CD8-positive, alpha-beta memory T cell (primary cell): ENCODE data around the gene CNTN5. TPM values are rescaled to one million over a fixed set of nuclear protein-coding genes. Genes with fewer than 3 reads are reported as not detected.

Experiments
- CTCF ChIA-PET: fragments of 350-600 bp; sonication (Branson Sonifier 250); formaldehyde crosslinking; loops from one replicate; lab custom pipeline; 2021; ENCODE audit warnings: antibody characterized with exemption; lab: Charles Lee
- POLR2A ChIA-PET: fragments of 350-600 bp; sonication (Branson Sonifier 250); formaldehyde crosslinking; loops from one replicate; lab custom pipeline; 2021; ENCODE audit warnings: antibody characterized with exemption; lab: Charles Lee
- DNase-seq, 5 donors: peaks; one replicate each; pipeline versions ENCODE4 v3.0.0 to v3.0.0-alpha.2; 2020 to 2022; ENCODE audit warnings: mixed read lengths in 1 of 5
- H3K27ac ChIP-seq: one replicate; pipeline ENCODE4 v1.7.0; 2013; ENCODE audit warnings: low read depth, mild to moderate bottlenecking, low read length, moderate library complexity
- H3K27me3 ChIP-seq: 2 replicates; pipeline ENCODE4 v1.7.0; 2013; ENCODE audit warnings: low read length, mild to moderate bottlenecking; ENCODE audit not compliant: insufficient read depth, poor library complexity, severe bottlenecking
- H3K36me3 ChIP-seq: 2 replicates; pipeline ENCODE4 v1.7.0; 2013; ENCODE audit warnings: mild to moderate bottlenecking, low read length, moderate library complexity; ENCODE audit not compliant: insufficient read depth
- H3K4me1 ChIP-seq: 2 replicates; pipeline ENCODE4 v1.7.0; 2013; ENCODE audit warnings: mild to moderate bottlenecking, low read length, moderate library complexity; ENCODE audit not compliant: insufficient read depth
- H3K4me3 ChIP-seq: 2 replicates; pipeline ENCODE4 v1.7.0; 2013; ENCODE audit warnings: mild to moderate bottlenecking, low read length
- H3K9me3 ChIP-seq: 2 replicates; pipeline ENCODE4 v1.7.0; 2013; ENCODE audit warnings: mild to moderate bottlenecking, low read length
- H3K27ac Mint-ChIP-seq, 8 donors: one replicate each; pipeline ENCODE4 v1.8.0; 2020 to 2021; ENCODE audit warnings: mixed read lengths in 8 of 8, mild to moderate bottlenecking in 6 of 8, inconsistent platforms in 3 of 8, moderate library complexity in 3 of 8
- H3K27me3 Mint-ChIP-seq, 2 donors: one replicate each; pipeline ENCODE4 v1.8.0; 2020 to 2021; ENCODE audit warnings: mixed read lengths in 2 of 2, mild to moderate bottlenecking in 1 of 2, moderate library complexity in 1 of 2
- H3K36me3 Mint-ChIP-seq, 3 donors: one replicate each; pipeline ENCODE4 v1.8.0; 2020 to 2021; ENCODE audit warnings: mixed read lengths in 3 of 3, inconsistent platforms in 1 of 3, mild to moderate bottlenecking in 1 of 3
- H3K4me1 Mint-ChIP-seq, 3 donors: one replicate each; pipeline ENCODE4 v1.8.0; 2020 to 2021; ENCODE audit warnings: mixed read lengths in 3 of 3, inconsistent platforms in 1 of 3, mild to moderate bottlenecking in 1 of 3
- H3K4me3 Mint-ChIP-seq, 7 donors: one replicate each; pipeline ENCODE4 v1.8.0; 2020 to 2021; ENCODE audit warnings: mixed read lengths in 7 of 7, mild to moderate bottlenecking in 6 of 7, moderate library complexity in 4 of 7, inconsistent platforms in 2 of 7
- H3K9me3 Mint-ChIP-seq, 5 donors: one replicate each; pipeline ENCODE4 v1.8.0; 2020 to 2022; ENCODE audit warnings: mixed read lengths in 5 of 5, mild to moderate bottlenecking in 3 of 5, moderate library complexity in 2 of 5, inconsistent platforms in 1 of 5
- polyA plus RNA-seq: library from polyadenylated mRNA; unstranded; fragments of 300-500 nt; fragmentation: Illumina TruSeq; gene quantifications from one replicate; pipeline ENCODE4 v1.2.3, GENCODE V29; 2021
- total RNA-seq, 2 experiments: library from RNA; stranded (reverse); gene quantifications; one replicate each; pipeline ENCODE4 v1.2.3, GENCODE V29; 2021

Gene CNTN5
- total and polyA plus RNA-seq, 3 experiments from 2014 or later, result not detected

DNA sequence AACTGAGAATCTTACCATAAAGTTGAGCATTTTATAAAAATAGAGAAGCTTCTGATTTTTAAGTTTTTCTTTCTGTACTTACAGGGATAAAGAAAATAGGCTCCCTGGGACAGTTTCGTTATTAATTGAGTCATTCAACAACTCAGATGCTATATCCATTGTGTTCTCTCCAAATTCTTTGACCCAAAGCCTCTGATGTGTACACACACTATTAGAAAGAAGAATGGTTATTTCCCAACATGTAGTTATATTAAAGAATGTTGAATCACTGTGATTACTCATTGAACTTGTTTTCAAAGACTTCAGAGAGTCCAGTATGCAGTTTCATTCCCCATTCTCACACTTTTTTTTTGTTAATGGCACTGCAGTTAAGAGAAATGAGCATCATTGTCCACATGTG lies 932.1 kb downstream of the CNTN5 start:
- no peak overlapping the region for H3K4me3 ChIP-seq
- Mint-ChIP-seq H3K36me3 (no peaks in the 10 kb centered on the region), H3K4me1 (no peaks in the 10 kb centered on the region), H3K4me3 (no peak overlapping the region), H3K9me3 (peaks cover 3 to 15% (median 5%) of the 10 kb centered on the region in 5 donors), H3K27ac (no peak overlapping the region), H3K27me3 (no peaks in the 10 kb centered on the region)
- POLR2A ChIA-PET, result no interaction called here
- no peak overlapping the region for H3K27ac ChIP-seq
- no peak for DNase-seq
- H3K4me1 ChIP-seq, result no peaks in the 10 kb centered on the region
- no peaks in the 10 kb centered on the region for H3K36me3 ChIP-seq
- no peaks in the 10 kb centered on the region for H3K27me3 ChIP-seq
- CTCF ChIA-PET, result no interaction called here
- H3K9me3 ChIP-seq, result no peaks in the 10 kb centered on the region

DNA sequence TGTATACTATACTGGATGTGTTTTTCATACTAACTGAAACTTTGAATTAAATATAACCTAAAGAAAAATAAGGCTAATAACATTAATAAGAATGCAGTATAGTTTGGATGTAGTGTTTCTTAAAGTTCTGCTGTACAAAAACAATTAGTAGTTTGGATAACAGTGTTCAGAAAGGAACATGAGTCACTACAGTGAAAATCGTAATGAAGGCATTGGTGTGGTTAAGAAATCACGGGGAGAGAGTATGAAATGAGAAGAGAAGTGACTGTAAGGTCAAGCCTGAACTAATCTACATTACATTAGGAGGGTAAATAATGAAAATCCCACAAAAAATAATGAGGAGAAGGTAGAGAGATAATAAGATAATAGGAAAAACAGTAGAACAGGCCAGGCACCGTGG lies 939.8 kb downstream of the CNTN5 start:
- Histone ChIP-seq H3K27ac (no peak overlapping the region), H3K4me1 (no peaks in the 10 kb centered on the region), H3K36me3 (no peaks in the 10 kb centered on the region), H3K27me3 (no peaks in the 10 kb centered on the region), H3K4me3 (no peak overlapping the region), H3K9me3 (no peaks in the 10 kb centered on the region)
- Mint-ChIP-seq H3K4me1 (no peaks in the 10 kb centered on the region), H3K36me3 (no peaks in the 10 kb centered on the region), H3K9me3 (peaks cover 7 to 29% (median 11%) of the 10 kb centered on the region in 5 donors), H3K27me3 (no peaks in the 10 kb centered on the region), H3K4me3 (no peak overlapping the region), H3K27ac (no peak overlapping the region)
- no peak for DNase-seq
- POLR2A ChIA-PET, result no interaction called here
- CTCF ChIA-PET, result no interaction called here

GRCh38 chr11:99968336-99968735 lies 947.6 kb downstream of the CNTN5 start:
- Histone ChIP-seq H3K27ac (no peak overlapping the region), H3K4me1 (no peaks in the 10 kb centered on the region), H3K4me3 (no peak overlapping the region), H3K27me3 (no peaks in the 10 kb centered on the region), H3K9me3 (no peaks in the 10 kb centered on the region), H3K36me3 (no peaks in the 10 kb centered on the region)
- CTCF ChIA-PET, result no interaction called here
- Mint-ChIP-seq H3K27me3 (no peaks in the 10 kb centered on the region), H3K9me3 (peaks cover 6 to 33% (median 11%) of the 10 kb centered on the region in 5 donors), H3K4me1 (no peaks in the 10 kb centered on the region), H3K4me3 (no peak overlapping the region), H3K27ac (no peak overlapping the region), H3K36me3 (no peaks in the 10 kb centered on the region)
- POLR2A ChIA-PET, result no interaction called here
- DNase-seq, result no peak

DNA sequence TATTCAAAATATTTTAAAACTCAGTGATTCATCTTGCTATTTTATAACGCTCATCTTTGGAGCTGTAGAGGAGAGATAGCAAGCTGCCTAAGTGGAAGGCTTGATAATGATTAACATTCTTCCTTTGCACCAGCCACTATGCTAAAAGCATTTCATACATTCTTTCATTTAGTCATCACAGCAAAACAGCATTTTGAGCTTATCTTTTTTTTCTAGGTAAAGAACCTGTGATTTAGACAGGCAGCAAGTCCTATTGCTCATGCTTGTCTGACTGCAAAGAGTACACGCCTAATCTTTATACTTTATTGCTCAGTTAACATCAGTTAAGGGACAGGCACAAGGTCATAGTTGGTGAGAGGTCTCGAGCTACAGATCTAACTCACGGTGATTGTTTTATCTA lies 953.2 kb downstream of the CNTN5 start:
- Mint-ChIP-seq H3K36me3 (no peaks in the 10 kb centered on the region), H3K27ac (no peak overlapping the region), H3K9me3 (peaks cover 4 to 38% (median 13%) of the 10 kb centered on the region in 5 donors), H3K27me3 (peaks cover 0 to 1% of the 10 kb centered on the region in 2 donors), H3K4me3 (no peak overlapping the region), H3K4me1 (no peaks in the 10 kb centered on the region)
- ChIA-PET CTCF (no interaction called here), POLR2A (no interaction called here)
- Histone ChIP-seq H3K4me3 (no peak overlapping the region), H3K27ac (no peak overlapping the region), H3K36me3 (no peaks in the 10 kb centered on the region), H3K27me3 (no peaks in the 10 kb centered on the region), H3K9me3 (no peaks in the 10 kb centered on the region), H3K4me1 (no peaks in the 10 kb centered on the region)
- no peak for DNase-seq

DNA sequence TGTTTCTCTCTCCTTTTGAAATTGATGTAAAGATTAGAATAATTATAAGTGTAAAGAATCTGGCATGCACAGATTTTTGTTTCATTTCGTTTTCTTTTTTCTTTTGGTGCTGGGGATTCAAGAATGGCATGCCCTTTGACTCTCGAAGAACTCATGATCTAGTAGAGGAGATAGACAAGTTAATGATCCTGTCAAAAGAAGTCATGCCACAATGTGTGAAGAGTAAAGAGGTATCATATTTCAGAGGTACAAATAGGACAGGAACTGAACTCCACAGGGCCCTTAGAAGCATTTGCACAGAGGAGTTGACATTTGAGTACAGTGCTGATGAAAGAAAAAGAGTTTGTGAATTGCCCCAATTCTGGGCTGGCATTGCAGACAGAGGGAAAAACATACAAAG lies 958.3 kb downstream of the CNTN5 start:
- ChIA-PET CTCF (no interaction called here), POLR2A (no interaction called here)

GRCh38 chr11:99987821-99988470 lies 967.2 kb downstream of the CNTN5 start:
- Histone ChIP-seq H3K36me3 (no peaks in the 10 kb centered on the region), H3K27me3 (no peaks in the 10 kb centered on the region), H3K9me3 (no peaks in the 10 kb centered on the region), H3K4me1 (no peaks in the 10 kb centered on the region), H3K4me3 (no peak overlapping the region), H3K27ac (no peak overlapping the region)
- Mint-ChIP-seq H3K9me3 (peaks cover 7 to 40% (median 10%) of the 10 kb centered on the region in 5 donors), H3K4me3 (no peak overlapping the region), H3K4me1 (no peaks in the 10 kb centered on the region), H3K27ac (no peak overlapping the region), H3K27me3 (no peaks in the 10 kb centered on the region), H3K36me3 (peaks cover 0 to 2% (median 0%) of the 10 kb centered on the region in 3 donors)
- ChIA-PET CTCF (no interaction called here), POLR2A (no interaction called here)
- no peak for DNase-seq

More for the DNA sequence above, 958.3 kb downstream of the CNTN5 start:
- Histone ChIP-seq H3K9me3 (no peaks in the 10 kb centered on the region), H3K4me1 (no peaks in the 10 kb centered on the region), H3K4me3 (no peak overlapping the region), H3K27ac (no peak overlapping the region), H3K27me3 (no peaks in the 10 kb centered on the region), H3K36me3 (no peaks in the 10 kb centered on the region)
- Mint-ChIP-seq H3K27ac (no peak overlapping the region), H3K4me1 (no peaks in the 10 kb centered on the region), H3K27me3 (peaks cover 0 to 1% of the 10 kb centered on the region in 2 donors), H3K36me3 (no peaks in the 10 kb centered on the region), H3K4me3 (no peak overlapping the region), H3K9me3 (peaks cover 7 to 28% (median 10%) of the 10 kb centered on the region in 5 donors)
- no peak for DNase-seq

GRCh38 chr11:99988471-99988837 lies 967.7 kb downstream of the CNTN5 start:
- Histone ChIP-seq H3K4me1 (no peaks in the 10 kb centered on the region), H3K27me3 (no peaks in the 10 kb centered on the region), H3K9me3 (no peaks in the 10 kb centered on the region), H3K4me3 (no peak overlapping the region), H3K36me3 (no peaks in the 10 kb centered on the region), H3K27ac (no peak overlapping the region)
- Mint-ChIP-seq H3K9me3 (peaks cover 7 to 37% (median 9%) of the 10 kb centered on the region in 5 donors), H3K27ac (no peak overlapping the region), H3K4me1 (no peaks in the 10 kb centered on the region), H3K27me3 (no peaks in the 10 kb centered on the region), H3K36me3 (peaks cover 0 to 2% (median 0%) of the 10 kb centered on the region in 3 donors), H3K4me3 (no peak overlapping the region)
- ChIA-PET POLR2A (no interaction called here), CTCF (no interaction called here)
- DNase-seq, result no peak

- H3K27me3 ChIP-seq, result no peaks in the 10 kb centered on the region
- H3K4me3 ChIP-seq, result no peak overlapping the region
- no peaks in the 10 kb centered on the region for H3K36me3 ChIP-seq
- no peak for DNase-seq
- no peaks in the 10 kb centered on the region for H3K27me3 Mint-ChIP-seq
- CTCF ChIA-PET, result no interaction called here
- POLR2A ChIA-PET, result no interaction called here
- no peaks in the 10 kb centered on the region for H3K9me3 ChIP-seq
- H3K36me3 Mint-ChIP-seq, result no peaks in the 10 kb centered on the region
- H3K27ac ChIP-seq, result no peak overlapping the region
- no peak overlapping the region for H3K4me3 Mint-ChIP-seq
- H3K9me3 Mint-ChIP-seq, result peaks cover 7 to 35% (median 13%) of the 10 kb centered on the region in 5 donors
- H3K4me1 ChIP-seq, result no peaks in the 10 kb centered on the region
- H3K4me1 Mint-ChIP-seq, result no peaks in the 10 kb centered on the region
- H3K27ac Mint-ChIP-seq, result no peak overlapping the region
These were observed 983.2 kb downstream of the CNTN5 start for GRCh38 chr11:100003985-100004384.
